Esophagus muscularis mucosa (tissue), 4 donors: ENCODE measurements around the gene ACKR2. TPM values are rescaled to one million over a fixed set of nuclear protein-coding genes. Genes with fewer than 3 reads are reported as not detected.

Experiments used
- DNase-seq: peaks from one replicate; pipeline ENCODE4 v3.0.0-alpha.2; 2017; ENCODE audit errors: extremely low spot score
- H3K27ac ChIP-seq, 4 donors: fragments of 200-600 bp; sonication (generic); replicated peaks in 1 of 4; 1 replicate in 3 of 4; 2 replicates in 1 of 4; pipeline ENCODE4 v1.5.1; 2016 to 2019; ENCODE audit warnings: mild to moderate bottlenecking in 1 of 4
- H3K27me3 ChIP-seq, 4 donors: fragments of 200-600 bp; sonication (generic); one replicate each; pipeline versions ENCODE4 v1.5.1 to v1.6.0; 2016 to 2019
- H3K36me3 ChIP-seq, 4 donors: fragments of 200-600 bp; sonication (generic); one replicate each; pipeline ENCODE4 v1.5.1; 2016 to 2019
- H3K4me1 ChIP-seq, 4 donors: fragments of 200-600 bp; sonication (generic); one replicate each; pipeline ENCODE4 v1.5.1; 2016 to 2019
- H3K4me3 ChIP-seq, 4 donors: fragments of 200-600 bp; sonication (generic); 1 replicate in 2 of 4; 2 replicates in 2 of 4; pipeline ENCODE4 v1.5.1; 2016 to 2019; ENCODE audit warnings: mild to moderate bottlenecking in 4 of 4, moderate library complexity in 1 of 4
- H3K9me3 ChIP-seq, 4 donors: fragments of 200-600 bp; sonication (generic); 1 replicate in 3 of 4; 2 replicates in 1 of 4; pipeline ENCODE4 v1.5.1; 2016 to 2019
- EP300 ChIP-seq: sonication (generic); formaldehyde crosslinking; IDR thresholded peaks from one replicate; pipeline ENCODE4 v1.6.1; 2017; ENCODE audit warnings: antibody characterized with exemption
- POLR2A ChIP-seq: fragments of 450-650 bp; IDR thresholded peaks from one replicate; pipeline ENCODE4 v1.6.1; 2017; ENCODE audit warnings: antibody characterized with exemption, moderate library complexity, mild to moderate bottlenecking, low read depth
- POLR2AphosphoS5 ChIP-seq, 2 donors: sonication (generic); formaldehyde crosslinking; IDR thresholded peaks; one replicate each; pipeline ENCODE4 v1.6.1; 2017; ENCODE audit warnings: antibody characterized with exemption in 2 of 2
- WGBS: methylation state at CpG from one replicate; pipeline ENCODE4 v1.1.5; 2018; 5-methylcytosine and 5-hydroxymethylcytosine counted together
- intact Hi-C: fragments of 100-400 bp; cut with DNase I; formaldehyde crosslinking; loops from one replicate; pipeline ENCODE4 v1.15.1; 2023
- total RNA-seq, 4 donors: library from RNA; depleted of rRNA; stranded (reverse); fragments of >200 nt; gene quantifications; one replicate each; pipeline versions ENCODE4 v1.1.0 to v1.2.1, GENCODE V29; 2016
- TF ChIP-seq, protein P1 (sequence below), 3 experiments: fragments of 200-600 bp in 2 of 3; fragments of 450-650 bp in 1 of 3; sonication (generic) in 2 of 3; IDR thresholded peaks; one replicate each; pipeline ENCODE4 v1.5.1; 2017 to 2019; ENCODE audit warnings: antibody characterized with exemption in 3 of 3, mild to moderate bottlenecking in 2 of 3, moderate library complexity in 1 of 3

ACKR2 gene
- total RNA-seq, 4 donors from 2014 or later: 2.5 to 15.9 (median 7.6) TPM

DNA sequence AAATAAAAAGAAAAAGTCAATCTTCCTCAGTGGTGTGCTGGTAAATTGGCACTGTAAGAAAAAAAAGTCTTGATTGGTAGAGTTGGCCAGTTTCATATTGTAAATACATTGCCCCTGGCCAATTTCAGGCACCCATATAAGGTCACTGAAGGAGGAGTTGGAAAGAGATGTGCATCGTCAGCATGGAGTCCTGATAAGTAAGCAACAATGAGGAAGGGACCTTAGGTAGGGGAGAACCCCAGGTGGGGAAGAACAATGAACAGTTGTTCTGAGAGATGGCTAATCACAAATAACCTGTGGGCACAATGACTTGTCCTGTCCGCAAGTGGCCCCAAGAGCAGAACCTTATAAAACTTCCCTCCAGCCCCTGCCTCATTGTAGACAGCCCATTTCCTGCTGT is 75.1 kb downstream of the ACKR2 start:
- Histone ChIP-seq H3K4me3 (no peak overlapping the region), H3K27ac (no peak overlapping the region), H3K9me3 (no peaks in the 10 kb centered on the region), H3K4me1 (peaks cover 7 to 12% (median 12%) of the 10 kb centered on the region in 4 donors), H3K36me3 (no peaks in the 10 kb centered on the region), H3K27me3 (no peaks in the 10 kb centered on the region)
- intact Hi-C loops: no loop called here
- TF ChIP-seq EP300: no peak
- TF ChIP-seq, protein P1, sequence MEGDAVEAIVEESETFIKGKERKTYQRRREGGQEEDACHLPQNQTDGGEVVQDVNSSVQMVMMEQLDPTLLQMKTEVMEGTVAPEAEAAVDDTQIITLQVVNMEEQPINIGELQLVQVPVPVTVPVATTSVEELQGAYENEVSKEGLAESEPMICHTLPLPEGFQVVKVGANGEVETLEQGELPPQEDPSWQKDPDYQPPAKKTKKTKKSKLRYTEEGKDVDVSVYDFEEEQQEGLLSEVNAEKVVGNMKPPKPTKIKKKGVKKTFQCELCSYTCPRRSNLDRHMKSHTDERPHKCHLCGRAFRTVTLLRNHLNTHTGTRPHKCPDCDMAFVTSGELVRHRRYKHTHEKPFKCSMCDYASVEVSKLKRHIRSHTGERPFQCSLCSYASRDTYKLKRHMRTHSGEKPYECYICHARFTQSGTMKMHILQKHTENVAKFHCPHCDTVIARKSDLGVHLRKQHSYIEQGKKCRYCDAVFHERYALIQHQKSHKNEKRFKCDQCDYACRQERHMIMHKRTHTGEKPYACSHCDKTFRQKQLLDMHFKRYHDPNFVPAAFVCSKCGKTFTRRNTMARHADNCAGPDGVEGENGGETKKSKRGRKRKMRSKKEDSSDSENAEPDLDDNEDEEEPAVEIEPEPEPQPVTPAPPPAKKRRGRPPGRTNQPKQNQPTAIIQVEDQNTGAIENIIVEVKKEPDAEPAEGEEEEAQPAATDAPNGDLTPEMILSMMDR (IDR thresholded peaks at IDR 0.05): no peak
- TF ChIP-seq POLR2A: no peak
- TF ChIP-seq POLR2AphosphoS5 (IDR thresholded peaks at IDR 0.05): no peak
- no peak for DNase-seq
- WGBS: 79% methylated on average over 2 of the region's 2 CpGs

DNA sequence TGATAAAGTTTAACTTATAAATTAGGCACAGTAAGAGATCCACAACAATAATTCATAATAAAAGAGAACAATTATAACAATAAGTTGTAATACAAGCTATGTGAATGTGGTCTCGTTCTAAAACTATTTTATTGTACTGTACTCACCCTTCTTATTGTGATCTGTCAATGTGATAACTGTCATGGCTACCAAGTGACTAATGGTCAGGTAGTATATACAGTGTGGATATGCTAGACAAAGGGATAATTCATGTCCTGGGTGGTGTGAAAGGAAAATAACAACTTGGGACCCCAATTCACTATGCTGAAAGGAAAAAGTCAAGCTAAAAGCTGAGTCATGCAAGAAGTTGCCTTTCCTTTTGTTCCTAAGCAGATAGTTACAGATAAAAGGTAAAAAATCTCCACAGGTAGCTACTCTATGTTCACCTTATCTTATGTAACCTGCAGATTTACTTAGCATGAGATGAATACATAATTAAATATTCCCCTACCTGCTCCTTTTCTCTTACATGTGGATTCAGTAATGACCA is 77.1 kb downstream of the ACKR2 start:
- no peak overlapping the region for H3K4me3 ChIP-seq
- no peaks in the 10 kb centered on the region for H3K9me3 ChIP-seq
- TF ChIP-seq, protein P1 (IDR thresholded peaks at IDR 0.05): no peak
- TF ChIP-seq POLR2AphosphoS5 (IDR thresholded peaks at IDR 0.05) (no peak), EP300 (no peak), POLR2A (no peak)
- H3K27me3 ChIP-seq: no peaks in the 10 kb centered on the region
- WGBS: 73% methylated on average over 1 of the region's 1 CpG
- no peak for DNase-seq
- no peak overlapping the region for H3K27ac ChIP-seq
- H3K4me1 ChIP-seq: peaks cover 2 to 3% (median 2%) of the 10 kb centered on the region in 4 donors
- intact Hi-C loops: no loop called here
- H3K36me3 ChIP-seq: no peaks in the 10 kb centered on the region

DNA sequence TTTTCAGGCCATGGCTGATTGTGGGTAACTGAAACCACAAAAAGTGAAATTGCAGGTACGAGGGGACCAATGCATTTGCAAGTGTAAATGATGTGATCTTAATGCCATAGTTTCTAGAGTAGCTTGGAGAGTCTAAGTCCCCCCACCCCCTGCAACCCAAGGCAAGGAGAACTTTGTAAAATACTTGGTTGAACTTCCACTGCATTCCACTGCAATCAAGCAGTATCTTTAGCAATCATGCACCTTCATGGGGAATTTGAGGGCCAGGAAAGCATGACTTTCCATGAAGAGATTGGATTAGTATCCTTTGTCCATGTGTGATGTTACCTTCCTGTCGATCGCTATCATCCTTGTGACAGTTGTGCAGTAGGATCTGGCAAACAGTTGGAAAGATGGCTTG is 77.8 kb downstream of the ACKR2 start:
- intact Hi-C loops: no loop called here
- no peaks in the 10 kb centered on the region for H3K4me1 ChIP-seq
- H3K36me3 ChIP-seq: no peaks in the 10 kb centered on the region
- H3K27me3 ChIP-seq: no peaks in the 10 kb centered on the region
- H3K9me3 ChIP-seq: no peaks in the 10 kb centered on the region
- no peak for TF ChIP-seq EP300
- TF ChIP-seq, protein P1 (IDR thresholded peaks at IDR 0.05): no peak
- H3K27ac ChIP-seq: no peak overlapping the region
- no peak overlapping the region for H3K4me3 ChIP-seq
- DNase-seq: no peak
- WGBS: 87% methylated on average over 3 of the region's 3 CpGs

DNA sequence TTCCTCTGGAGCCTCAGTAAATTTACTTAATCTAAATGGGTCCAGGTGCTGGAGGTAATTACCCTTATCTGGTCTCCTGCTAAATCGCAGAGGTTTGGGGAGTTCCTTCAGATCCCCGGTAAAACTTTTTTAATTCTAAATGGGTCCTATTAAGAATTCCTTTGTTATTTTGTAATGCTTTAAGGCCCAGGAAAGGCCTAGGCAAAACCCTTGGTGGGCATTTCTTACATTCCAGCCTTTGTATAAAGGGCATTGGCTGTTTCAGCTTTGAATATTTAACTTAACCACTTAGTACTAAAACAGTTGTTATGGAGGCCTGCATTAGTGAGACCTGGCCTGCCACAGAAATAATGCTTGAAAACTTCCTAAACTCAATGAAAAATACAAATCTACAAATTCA is 81.8 kb downstream of the ACKR2 start:
- H3K4me3 ChIP-seq: no peak overlapping the region
- no peaks in the 10 kb centered on the region for H3K27me3 ChIP-seq
- WGBS: 84% methylated on average over 2 of the region's 2 CpGs
- no peak for DNase-seq
- H3K4me1 ChIP-seq: no peaks in the 10 kb centered on the region
- H3K36me3 ChIP-seq: no peaks in the 10 kb centered on the region
- no peaks in the 10 kb centered on the region for H3K9me3 ChIP-seq
- TF ChIP-seq POLR2A: no peak
- TF ChIP-seq, protein P1 (IDR thresholded peaks at IDR 0.05): no peak
- TF ChIP-seq EP300: no peak
- no peak for TF ChIP-seq POLR2AphosphoS5 (IDR thresholded peaks at IDR 0.05)
- intact Hi-C loops: no loop called here
- no peak overlapping the region for H3K27ac ChIP-seq

DNA sequence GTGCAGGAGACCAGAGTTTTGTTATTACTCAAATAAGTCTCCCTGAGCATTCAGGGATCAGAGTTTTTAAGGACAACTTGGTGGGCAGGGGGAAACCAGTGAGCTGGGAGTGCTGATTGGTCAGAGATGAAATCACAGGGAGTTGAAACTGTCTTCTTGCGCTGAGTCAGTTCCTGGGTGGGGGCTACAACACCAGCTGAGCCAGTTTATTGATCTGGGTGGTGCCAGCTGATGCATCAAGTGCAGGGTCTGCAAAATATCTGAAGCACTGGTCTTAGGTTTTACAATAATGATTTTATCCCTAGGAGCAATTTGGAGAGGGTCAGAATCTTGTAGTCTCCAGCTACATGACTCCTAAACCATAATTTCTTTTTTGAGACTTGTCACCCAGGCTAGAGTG is 82.9 kb downstream of the ACKR2 start:
- no peak overlapping the region for H3K4me3 ChIP-seq
- H3K27me3 ChIP-seq: no peaks in the 10 kb centered on the region
- H3K27ac ChIP-seq: no peak overlapping the region
- H3K36me3 ChIP-seq: no peaks in the 10 kb centered on the region
- TF ChIP-seq EP300 (no peak), POLR2AphosphoS5 (IDR thresholded peaks at IDR 0.05) (no peak), POLR2A (no peak)
- TF ChIP-seq, protein P1 (IDR thresholded peaks at IDR 0.05): no peak
- no peaks in the 10 kb centered on the region for H3K9me3 ChIP-seq
- no peaks in the 10 kb centered on the region for H3K4me1 ChIP-seq
- intact Hi-C loops: no loop called here
- no peak for DNase-seq
- 100% methylated on average over 1 of the region's 1 CpG for WGBS
